GM15510 (cell line): ENCODE data around the gene NFE2L1.

ENCODE experiments used
- POLR2A ChIP-seq: IDR thresholded peaks from 3 replicates; pipeline ENCODE4 v1.6.1; 2011; ENCODE audit warnings: borderline replicate concordance; ENCODE audit not compliant: insufficient read length; ENCODE audit errors: extremely low read depth

The NFE2L1 gene

GRCh38 chr17:48030531-48030930 lies 17.6 kb upstream of the NFE2L1 start:
- TF ChIP-seq POLR2A = no peak

- no peak for TF ChIP-seq POLR2A
Observed at GRCh38 chr17:48031966-48032365, 16.2 kb upstream of the NFE2L1 start.

- TF ChIP-seq POLR2A = no peak
Observed at GRCh38 chr17:48036693-48037035, 11.5 kb upstream of the NFE2L1 start.

GRCh38 chr17:48037036-48037837 lies 10.9 kb upstream of the NFE2L1 start, which contains the start of gene COPZ2:
Gene COPZ2, minus strand, starts transcription at chr17:48037797. Its CDS starts 20 bp downstream, at chr17:48037777.
- no peak for TF ChIP-seq POLR2A

- TF ChIP-seq POLR2A = no peak
Observed at GRCh38 chr17:48037838-48038323, 10.3 kb upstream of the NFE2L1 start.

- TF ChIP-seq POLR2A = no peak
Observed at GRCh38 chr17:48038687-48039086, 9.5 kb upstream of the NFE2L1 start.

GRCh38 chr17:48043176-48043575 lies 5.0 kb upstream of the NFE2L1 start:
- no peak for TF ChIP-seq POLR2A

- TF ChIP-seq POLR2A = no peak
Observed at GRCh38 chr17:48044851-48045250, 3.3 kb upstream of the NFE2L1 start.

GRCh38 chr17:48045316-48046001 lies 2.7 kb upstream of the NFE2L1 start:
- no peak for TF ChIP-seq POLR2A

GRCh38 chr17:48046296-48046695 lies 1.9 kb upstream of the NFE2L1 start:
- TF ChIP-seq POLR2A = no peak

GRCh38 chr17:48047113-48047740 lies 932 bp upstream of the NFE2L1 start:
- TF ChIP-seq POLR2A = peak; percentile 75

GRCh38 chr17:48048384-48049126 lies 396 bp downstream of the NFE2L1 start:
- TF ChIP-seq POLR2A = peak; percentile 76

- TF ChIP-seq POLR2A = no peak
Observed at GRCh38 chr17:48051283-48051682, 3.1 kb downstream of the NFE2L1 start.

- TF ChIP-seq POLR2A = no peak
Observed at GRCh38 chr17:48051706-48052486, 3.7 kb downstream of the NFE2L1 start.

GRCh38 chr17:48052956-48053757 lies 5.0 kb downstream of the NFE2L1 start:
- no peak for TF ChIP-seq POLR2A
